ENCODE results near the gene JMJD1C.

JMJD1C gene

GRCh38 chr10:63438506-63439498 is 27.0 kb downstream of the JMJD1C start:
- no peak overlapping the region for H3K4me3 ChIP-seq (ENCODE audit: low read depth, low read length)
- no peaks in the 10 kb centered on the region for H3K36me3 ChIP-seq
- H3K4me1 ChIP-seq = peaks cover 14% of the 10 kb centered on the region
- H3K9me3 ChIP-seq = no peaks in the 10 kb centered on the region
- no peaks in the 10 kb centered on the region for H3K27me3 ChIP-seq
- no peak for TF ChIP-seq CTCF (IDR thresholded peaks at IDR 0.05; ENCODE audit: low read depth, low read length)
- DNase-seq = no peak

DNA sequence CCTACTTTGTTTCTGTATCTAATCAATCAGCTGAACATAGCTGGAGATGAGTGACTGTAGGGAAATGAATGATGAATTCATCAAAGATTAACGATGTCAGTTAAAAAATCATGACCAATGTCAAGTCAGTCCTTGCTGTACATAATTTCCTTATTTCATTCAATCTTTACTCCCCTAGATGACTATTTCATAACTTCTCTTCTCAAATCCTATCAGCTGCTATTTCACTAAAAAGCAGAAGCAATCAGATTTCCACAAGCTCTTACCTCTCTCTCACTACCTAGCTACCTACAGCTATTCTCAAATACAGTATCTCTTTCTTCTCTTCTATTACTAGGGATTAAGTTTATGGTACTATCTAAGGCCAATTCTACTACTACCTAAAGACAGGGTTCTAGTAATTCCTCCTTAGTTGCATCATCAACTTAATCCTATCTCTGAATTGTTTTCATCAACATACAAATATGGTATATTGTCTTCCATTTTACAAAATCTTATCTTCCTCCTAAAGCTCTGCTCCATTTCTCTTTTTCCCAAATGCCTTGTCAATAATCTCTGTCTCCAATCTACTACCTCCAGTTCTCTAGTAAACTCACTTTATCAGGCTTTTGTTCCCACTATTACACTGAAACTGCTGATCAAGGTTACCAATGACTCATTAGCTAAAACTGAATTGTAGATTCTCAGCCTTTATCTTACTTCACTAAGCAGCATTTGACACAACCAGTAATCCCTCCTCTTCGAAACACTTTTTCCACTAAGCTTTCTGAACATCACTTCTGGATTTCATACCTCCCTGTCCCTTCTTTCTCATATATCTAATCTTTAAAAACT is 28.4 kb downstream of the JMJD1C start:
- no peak for DNase-seq
- Histone ChIP-seq H3K4me3 (ENCODE audit: low read depth, low read length) (no peak overlapping the region), H3K9me3 (no peaks in the 10 kb centered on the region), H3K27me3 (no peaks in the 10 kb centered on the region), H3K36me3 (no peaks in the 10 kb centered on the region), H3K4me1 (peaks cover 14% of the 10 kb centered on the region)
- no peak for TF ChIP-seq CTCF (IDR thresholded peaks at IDR 0.05; ENCODE audit: low read depth, low read length)

GRCh38 chr10:63436225-63436624 is 29.6 kb downstream of the JMJD1C start:
- no peak for TF ChIP-seq CTCF (IDR thresholded peaks at IDR 0.05; ENCODE audit: low read depth, low read length)
- Histone ChIP-seq H3K27me3 (no peaks in the 10 kb centered on the region), H3K36me3 (no peaks in the 10 kb centered on the region), H3K4me3 (ENCODE audit: low read depth, low read length) (no peak overlapping the region), H3K4me1 (peaks cover 14% of the 10 kb centered on the region), H3K9me3 (no peaks in the 10 kb centered on the region)
- no peak for DNase-seq

GRCh38 chr10:63434866-63435854 is 30.6 kb downstream of the JMJD1C start:
- Histone ChIP-seq H3K4me1 (peaks cover 14% of the 10 kb centered on the region), H3K36me3 (no peaks in the 10 kb centered on the region), H3K4me3 (ENCODE audit: low read depth, low read length) (no peak overlapping the region), H3K9me3 (no peaks in the 10 kb centered on the region), H3K27me3 (no peaks in the 10 kb centered on the region)
- DNase-seq = no peak
- no peak for TF ChIP-seq CTCF (IDR thresholded peaks at IDR 0.05; ENCODE audit: low read depth, low read length)

- TF ChIP-seq CTCF (IDR thresholded peaks at IDR 0.05; ENCODE audit: low read depth, low read length) = no peak
- no peaks in the 10 kb centered on the region for H3K9me3 ChIP-seq
- no peaks in the 10 kb centered on the region; the same call in none of the 2 replicates for H3K4me1 ChIP-seq
- DNase-seq = no peak
- H3K4me3 ChIP-seq (ENCODE audit: low read depth, low read length) = no peak overlapping the region
- H3K36me3 ChIP-seq = no peaks in the 10 kb centered on the region
- H3K27me3 ChIP-seq = no peaks in the 10 kb centered on the region
These were observed 33.6 kb downstream of the JMJD1C start for GRCh38 chr10:63431962-63432797.
